ENCODE measurements around the gene FHL5.

Gene FHL5

DNA sequence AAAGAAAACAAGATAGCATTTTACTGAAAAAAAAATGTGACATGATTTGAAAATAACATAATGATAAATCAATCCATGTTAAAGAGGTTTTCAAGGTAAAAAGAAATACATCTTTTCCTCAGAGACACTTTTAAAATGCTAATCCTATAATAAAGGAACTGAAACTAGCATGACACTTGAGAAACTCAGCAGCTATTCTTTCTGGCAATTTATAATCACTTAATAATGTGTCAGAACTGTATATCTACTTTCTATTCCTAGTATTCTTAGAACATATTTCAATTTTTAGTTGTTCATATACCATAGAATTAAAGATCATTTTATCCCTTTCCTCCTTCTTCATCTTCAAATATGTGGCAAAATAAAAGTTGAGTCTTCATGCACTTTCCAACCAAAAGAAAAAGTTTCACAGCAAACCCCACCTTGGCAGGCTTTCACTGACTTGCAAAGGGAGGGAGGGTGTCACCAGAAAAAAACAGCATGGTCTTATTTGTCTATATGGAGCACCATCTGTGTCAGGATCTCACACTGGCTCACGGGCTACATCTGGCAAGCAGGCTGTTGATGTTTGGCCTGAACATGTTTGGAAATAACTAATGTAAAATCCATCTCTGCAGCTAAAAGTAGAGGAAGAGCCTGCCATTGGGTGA lies 48.5 kb downstream of the FHL5 start:
- Histone ChIP-seq H3K27me3 (ENCODE audit: control insufficient read depth in 1 of 2, insufficient read depth in 1 of 2, low read length in 2 of 2) (no peaks in the 10 kb centered on the region), H2BK5ac (ENCODE audit: low read depth, low read length, poor library complexity, severe bottlenecking) (no peak overlapping the region), H3K79me1 (replicated peaks; ENCODE audit: low read length, poor library complexity, severe bottlenecking) (no peaks in the 10 kb centered on the region), H3K4ac (ENCODE audit: low read depth in 1 of 2, low read length in 2 of 2) (no peak overlapping the region), H2BK12ac (ENCODE audit: low read length in 2 of 2) (no peak overlapping the region), H3K36me3 (ENCODE audit: control insufficient read depth in 1 of 2, insufficient read depth in 2 of 2, low read depth in 1 of 2, low read length in 2 of 2) (no peaks in the 10 kb centered on the region), H2AFZ (ENCODE audit: low read depth, low read length) (no peak overlapping the region), H2BK120ac (ENCODE audit: low read depth, low read length) (no peak overlapping the region), H3K18ac (ENCODE audit: low read depth in 1 of 2, low read length in 2 of 2) (no peak overlapping the region), H4K91ac (ENCODE audit: low read length) (no peak overlapping the region), H3K4me3 (ENCODE audit: insufficient read depth in 1 of 2, low read depth in 1 of 2, low read length in 2 of 2) (no peak overlapping the region), H3K9ac (ENCODE audit: low read length) (no peak overlapping the region), H3K4me1 (ENCODE audit: control insufficient read depth, insufficient read depth, low read depth, low read length) (no peaks in the 10 kb centered on the region), H3K23ac (ENCODE audit: low read length in 2 of 2) (no peak overlapping the region), H3K4me2 (ENCODE audit: low read length, poor library complexity, severe bottlenecking) (no peak overlapping the region), H2AK5ac (ENCODE audit: low read length, severe bottlenecking) (no peak overlapping the region), H3K14ac (ENCODE audit: low read length in 2 of 2) (no peak overlapping the region), H3K27ac (ENCODE audit: low read length, poor library complexity, severe bottlenecking) (no peak overlapping the region), H2BK15ac (ENCODE audit: low read depth, poor library complexity, severe bottlenecking) (no peak overlapping the region), H3K9me3 (ENCODE audit: control insufficient read depth, low read length) (no peaks in the 10 kb centered on the region), H4K8ac (ENCODE audit: low read length) (no peak overlapping the region)
- DNase-seq = no peak
- 67% methylated on average over 1 of the region's 1 CpG for WGBS

GRCh38 chr6:96613291-96613999 lies 50.5 kb downstream of the FHL5 start:
- no peak for DNase-seq
- Histone ChIP-seq H3K9me3 (ENCODE audit: control insufficient read depth, low read length) (no peaks in the 10 kb centered on the region), H2BK120ac (ENCODE audit: low read depth, low read length) (no peak overlapping the region), H2AFZ (ENCODE audit: low read depth, low read length) (no peak overlapping the region), H3K27ac (ENCODE audit: low read length, poor library complexity, severe bottlenecking) (no peak overlapping the region), H4K8ac (ENCODE audit: low read length) (no peak overlapping the region), H3K18ac (ENCODE audit: low read depth in 1 of 2, low read length in 2 of 2) (no peak overlapping the region), H3K4me2 (ENCODE audit: low read length, poor library complexity, severe bottlenecking) (no peak overlapping the region), H3K9ac (ENCODE audit: low read length) (no peak overlapping the region), H3K14ac (ENCODE audit: low read length in 2 of 2) (no peak overlapping the region), H3K4me1 (ENCODE audit: control insufficient read depth, insufficient read depth, low read depth, low read length) (no peaks in the 10 kb centered on the region), H3K36me3 (ENCODE audit: control insufficient read depth in 1 of 2, insufficient read depth in 2 of 2, low read depth in 1 of 2, low read length in 2 of 2) (no peaks in the 10 kb centered on the region), H3K4ac (ENCODE audit: low read depth in 1 of 2, low read length in 2 of 2) (no peak overlapping the region), H2BK12ac (ENCODE audit: low read length in 2 of 2) (no peak overlapping the region), H4K91ac (ENCODE audit: low read length) (no peak overlapping the region), H3K23ac (ENCODE audit: low read length in 2 of 2) (no peak overlapping the region), H2BK15ac (ENCODE audit: low read depth, poor library complexity, severe bottlenecking) (no peak overlapping the region), H2BK5ac (ENCODE audit: low read depth, low read length, poor library complexity, severe bottlenecking) (no peak overlapping the region), H3K79me1 (replicated peaks; ENCODE audit: low read length, poor library complexity, severe bottlenecking) (no peaks in the 10 kb centered on the region), H3K4me3 (ENCODE audit: insufficient read depth in 1 of 2, low read depth in 1 of 2, low read length in 2 of 2) (no peak overlapping the region), H3K27me3 (ENCODE audit: control insufficient read depth in 1 of 2, insufficient read depth in 1 of 2, low read length in 2 of 2) (no peaks in the 10 kb centered on the region), H2AK5ac (ENCODE audit: low read length, severe bottlenecking) (no peak overlapping the region)
- WGBS = 90% methylated on average over 2 of the region's 2 CpGs

GRCh38 chr6:96620851-96621250 lies 57.9 kb downstream of the FHL5 start:
- H3K9ac ChIP-seq (ENCODE audit: low read length) = no peak overlapping the region
- no peak overlapping the region for H3K14ac ChIP-seq (ENCODE audit: low read length in 2 of 2)
- no peaks in the 10 kb centered on the region for H3K9me3 ChIP-seq (ENCODE audit: control insufficient read depth, low read length)
- H3K4me1 ChIP-seq (ENCODE audit: control insufficient read depth, insufficient read depth, low read depth, low read length) = no peaks in the 10 kb centered on the region
- no peaks in the 10 kb centered on the region for H3K79me1 ChIP-seq (replicated peaks; ENCODE audit: low read length, poor library complexity, severe bottlenecking)
- no peak overlapping the region for H4K91ac ChIP-seq (ENCODE audit: low read length)
- no peak overlapping the region for H3K18ac ChIP-seq (ENCODE audit: low read depth in 1 of 2, low read length in 2 of 2)
- H2BK12ac ChIP-seq (ENCODE audit: low read length in 2 of 2) = no peak overlapping the region
- no peak overlapping the region for H3K4ac ChIP-seq (ENCODE audit: low read depth in 1 of 2, low read length in 2 of 2)
- H4K8ac ChIP-seq (ENCODE audit: low read length) = no peak overlapping the region
- H2BK120ac ChIP-seq (ENCODE audit: low read depth, low read length) = no peak overlapping the region
- H3K27ac ChIP-seq (ENCODE audit: low read length, poor library complexity, severe bottlenecking) = no peak overlapping the region
- 70% methylated on average over 6 of the region's 6 CpGs for WGBS
- no peak overlapping the region for H2BK5ac ChIP-seq (ENCODE audit: low read depth, low read length, poor library complexity, severe bottlenecking)
- H2BK15ac ChIP-seq (ENCODE audit: low read depth, poor library complexity, severe bottlenecking) = no peak overlapping the region
- no peaks in the 10 kb centered on the region for H3K36me3 ChIP-seq (ENCODE audit: control insufficient read depth in 1 of 2, insufficient read depth in 2 of 2, low read depth in 1 of 2, low read length in 2 of 2)
- no peak overlapping the region for H3K23ac ChIP-seq (ENCODE audit: low read length in 2 of 2)
- no peak for DNase-seq
- H2AFZ ChIP-seq (ENCODE audit: low read depth, low read length) = no peak overlapping the region
- no peak overlapping the region for H2AK5ac ChIP-seq (ENCODE audit: low read length, severe bottlenecking)
- no peak overlapping the region for H3K4me3 ChIP-seq (ENCODE audit: insufficient read depth in 1 of 2, low read depth in 1 of 2, low read length in 2 of 2)
- H3K27me3 ChIP-seq (ENCODE audit: control insufficient read depth in 1 of 2, insufficient read depth in 1 of 2, low read length in 2 of 2) = peaks cover 6% of the 10 kb centered on the region in 2 experiments
- H3K4me2 ChIP-seq (ENCODE audit: low read length, poor library complexity, severe bottlenecking) = no peak overlapping the region

GRCh38 chr6:96621983-96622382 lies 59.1 kb downstream of the FHL5 start:
- H2AK5ac ChIP-seq (ENCODE audit: low read length, severe bottlenecking) = no peak overlapping the region

More at GRCh38 chr6:96621983-96622382, 59.1 kb downstream of the FHL5 start:
- no peak overlapping the region for H2BK5ac ChIP-seq (ENCODE audit: low read depth, low read length, poor library complexity, severe bottlenecking)
- H3K9ac ChIP-seq (ENCODE audit: low read length) = no peak overlapping the region
- H3K9me3 ChIP-seq (ENCODE audit: control insufficient read depth, low read length) = no peaks in the 10 kb centered on the region
- no peak overlapping the region for H3K18ac ChIP-seq (ENCODE audit: low read depth in 1 of 2, low read length in 2 of 2)
- no peak overlapping the region for H2AFZ ChIP-seq (ENCODE audit: low read depth, low read length)
- DNase-seq = no peak
- H3K79me1 ChIP-seq (replicated peaks; ENCODE audit: low read length, poor library complexity, severe bottlenecking) = no peaks in the 10 kb centered on the region
- no peak overlapping the region for H3K23ac ChIP-seq (ENCODE audit: low read length in 2 of 2)
- H3K4me2 ChIP-seq (ENCODE audit: low read length, poor library complexity, severe bottlenecking) = no peak overlapping the region
- no peaks in the 10 kb centered on the region for H3K36me3 ChIP-seq (ENCODE audit: control insufficient read depth in 1 of 2, insufficient read depth in 2 of 2, low read depth in 1 of 2, low read length in 2 of 2)
- no peak overlapping the region for H2BK12ac ChIP-seq (ENCODE audit: low read length in 2 of 2)
- 67% methylated on average over 1 of the region's 2 CpGs for WGBS
- no peak overlapping the region for H3K4ac ChIP-seq (ENCODE audit: low read depth in 1 of 2, low read length in 2 of 2)
- H3K27me3 ChIP-seq (ENCODE audit: control insufficient read depth in 1 of 2, insufficient read depth in 1 of 2, low read length in 2 of 2) = peaks cover 6% of the 10 kb centered on the region in 2 experiments
- H3K27ac ChIP-seq (ENCODE audit: low read length, poor library complexity, severe bottlenecking) = no peak overlapping the region
- H4K91ac ChIP-seq (ENCODE audit: low read length) = no peak overlapping the region
- H4K8ac ChIP-seq (ENCODE audit: low read length) = no peak overlapping the region
- no peak overlapping the region for H3K4me3 ChIP-seq (ENCODE audit: insufficient read depth in 1 of 2, low read depth in 1 of 2, low read length in 2 of 2)
- no peak overlapping the region for H2BK120ac ChIP-seq (ENCODE audit: low read depth, low read length)
- H3K14ac ChIP-seq (ENCODE audit: low read length in 2 of 2) = no peak overlapping the region
- H2BK15ac ChIP-seq (ENCODE audit: low read depth, poor library complexity, severe bottlenecking) = no peak overlapping the region
- no peaks in the 10 kb centered on the region for H3K4me1 ChIP-seq (ENCODE audit: control insufficient read depth, insufficient read depth, low read depth, low read length)
